Measurements from ENCODE around the gene FRMD4A.
"Not testable (repeated sequence)": the region's sequence is repeated elsewhere in the genome, so short reads cannot be mapped to it uniquely, and the experiment has no call there.

FRMD4A gene

GRCh38 chr10:13984647-13985155 lies 346.0 kb downstream of the FRMD4A start:
- DNase-seq (ENCODE audit: low spot score), result no peak

GRCh38 chr10:13983035-13983434 lies 347.7 kb downstream of the FRMD4A start:
- no peak for DNase-seq (ENCODE audit: low spot score)

DNA sequence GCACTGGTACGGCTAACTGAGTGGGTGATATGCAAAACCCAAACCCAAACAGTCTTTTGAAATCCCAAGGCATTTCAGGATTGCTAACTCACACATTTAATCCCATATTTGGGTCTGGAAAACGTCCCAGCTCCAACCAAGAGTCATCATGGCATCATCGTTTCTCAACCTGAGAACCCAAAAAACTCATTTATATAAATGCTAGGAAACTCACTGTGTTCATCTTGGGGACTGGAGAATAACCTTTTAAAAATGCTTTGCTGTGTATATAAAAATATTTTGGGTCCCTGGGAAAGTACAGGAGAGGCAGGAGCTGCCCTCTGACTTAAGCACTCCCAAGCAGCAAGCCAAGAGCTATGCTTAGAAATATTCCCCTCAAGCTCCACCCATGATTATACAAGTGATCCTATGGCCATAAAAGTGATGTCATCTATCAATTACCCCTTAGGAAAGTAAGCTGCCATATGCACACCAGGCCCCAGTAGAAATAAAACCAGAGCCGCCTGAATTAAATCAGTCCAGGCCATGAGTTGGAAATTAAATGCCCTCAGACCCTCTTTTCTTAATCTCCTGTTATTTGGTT lies 352.1 kb downstream of the FRMD4A start:
- no peak for DNase-seq (ENCODE audit: low spot score)

- no peak for DNase-seq (ENCODE audit: low spot score)
These were observed 352.7 kb downstream of the FRMD4A start for GRCh38 chr10:13977861-13978532.

- DNase-seq (ENCODE audit: low spot score), result no peak
These were observed 357.0 kb downstream of the FRMD4A start for GRCh38 chr10:13973742-13974141.

GRCh38 chr10:13972609-13973008 lies 358.1 kb downstream of the FRMD4A start:
- no peak for DNase-seq (ENCODE audit: low spot score)

- no peak for DNase-seq (ENCODE audit: low spot score)
These were observed 358.9 kb downstream of the FRMD4A start for GRCh38 chr10:13971601-13972475.

- no peak for DNase-seq (ENCODE audit: low spot score)
These were observed 359.8 kb downstream of the FRMD4A start for GRCh38 chr10:13970957-13971353.

DNA sequence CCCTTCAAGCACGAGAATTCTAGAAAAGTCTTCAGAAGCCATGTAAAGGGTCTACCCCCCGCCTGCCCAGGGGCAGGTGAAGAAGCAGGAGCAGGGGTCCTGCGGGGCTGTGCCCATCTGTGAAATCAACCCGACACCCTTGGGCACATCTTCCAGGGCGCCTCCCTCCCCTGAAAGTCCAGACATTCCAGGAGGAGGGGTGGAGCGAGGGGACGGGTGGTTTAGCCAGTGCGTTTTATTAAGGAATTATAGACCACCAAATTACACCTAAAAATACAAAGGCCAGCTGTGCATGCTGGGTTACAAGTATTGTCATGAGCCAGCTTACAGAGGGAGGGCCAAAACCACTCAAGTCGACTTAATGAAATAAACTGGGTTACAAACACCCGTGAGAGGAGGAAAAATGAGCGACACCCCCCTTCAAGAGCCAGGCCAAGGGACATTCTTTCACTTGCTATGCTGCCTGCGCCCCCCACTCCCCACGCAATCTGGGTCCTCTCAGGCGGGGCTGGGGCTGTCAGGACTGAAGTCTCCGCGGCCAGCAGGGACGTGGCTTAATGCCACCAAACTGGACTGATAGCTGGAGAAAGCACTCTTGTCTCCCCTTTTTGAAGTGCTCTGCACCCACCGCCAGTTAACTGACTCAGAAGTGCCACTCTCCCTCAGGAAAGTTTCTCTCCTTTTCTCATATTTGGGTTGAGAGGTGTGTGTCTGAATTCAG lies 360.3 kb downstream of the FRMD4A start:
- no peak for DNase-seq (ENCODE audit: low spot score)

GRCh38 chr10:13969792-13970140 lies 361.0 kb downstream of the FRMD4A start:
- no peak for DNase-seq (ENCODE audit: low spot score)

DNA sequence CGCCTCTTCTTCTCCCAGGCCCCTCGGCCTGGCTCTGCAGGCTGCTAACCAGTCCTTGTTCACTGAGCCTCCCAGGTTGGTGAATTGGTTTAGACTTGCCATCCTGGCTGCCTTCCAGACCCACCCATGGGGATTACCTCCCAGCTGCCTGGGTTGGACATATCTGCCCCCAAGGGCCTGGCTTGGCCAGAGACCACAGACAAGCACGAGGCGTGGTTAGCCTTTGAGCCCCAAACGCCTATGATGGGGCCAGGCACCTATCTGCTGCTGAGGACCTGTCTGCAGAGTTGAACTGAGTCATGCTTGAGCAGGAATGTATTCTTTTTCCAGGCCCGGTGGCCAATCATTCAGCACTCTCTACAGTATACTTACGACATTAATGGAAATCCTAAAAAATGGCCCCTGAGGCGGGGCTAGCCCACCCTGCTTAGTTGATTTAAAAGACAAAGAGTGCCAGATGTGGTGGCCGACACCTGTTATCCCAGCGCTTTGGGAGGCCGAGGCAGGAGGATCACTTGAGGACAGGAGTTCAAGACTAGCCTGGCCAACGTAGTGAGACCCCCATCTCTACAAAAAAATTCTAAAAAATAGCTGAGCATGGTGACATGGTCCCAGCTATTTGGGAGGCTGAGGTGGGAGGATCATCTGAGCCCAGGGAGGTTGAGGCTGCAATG lies 361.5 kb downstream of the FRMD4A start:
- DNase-seq (ENCODE audit: low spot score), result no peak

DNA sequence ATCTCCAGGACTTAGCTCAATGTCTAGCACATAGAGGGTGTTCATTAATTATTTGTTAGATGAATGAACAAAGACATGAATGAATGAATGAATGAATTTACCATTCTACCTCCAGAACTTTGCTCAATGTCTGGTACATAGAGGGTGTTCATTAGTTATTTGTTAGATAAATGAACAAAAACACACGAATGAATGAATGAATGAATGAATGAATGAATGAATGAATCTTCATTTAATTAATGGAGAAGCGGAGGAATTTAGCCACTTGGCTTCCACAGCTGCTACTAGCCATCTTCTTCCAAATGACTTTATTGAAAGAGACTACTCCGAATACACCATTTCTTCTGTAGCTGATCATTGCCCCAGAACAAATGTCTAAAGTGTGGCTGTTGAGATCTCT lies 368.9 kb downstream of the FRMD4A start:
- no peak for DNase-seq (ENCODE audit: low spot score)

- DNase-seq (ENCODE audit: low spot score), result no peak
These were observed 369.6 kb downstream of the FRMD4A start for GRCh38 chr10:13961097-13961496.

DNA sequence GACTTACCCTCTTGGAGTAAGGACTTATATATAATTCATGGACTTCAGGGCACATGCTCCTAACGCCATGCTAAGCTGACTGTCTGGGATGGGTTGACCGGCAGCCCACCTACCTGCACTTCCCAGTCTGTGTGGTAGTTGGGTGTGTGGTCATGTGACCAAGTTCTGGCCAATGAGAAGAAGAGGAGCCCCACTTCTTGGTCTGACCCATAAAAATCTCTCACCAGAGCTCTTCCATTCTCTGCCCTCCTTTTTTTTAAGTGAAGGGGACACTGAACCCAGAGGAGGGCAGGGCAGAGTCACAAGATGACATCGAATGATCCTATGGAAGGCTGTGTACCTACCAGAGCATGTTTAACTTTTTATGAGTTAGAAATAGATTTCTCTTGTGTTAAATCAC lies 370.1 kb downstream of the FRMD4A start:
- DNase-seq (ENCODE audit: low spot score), result no peak

- DNase-seq (ENCODE audit: low spot score), result no peak
These were observed 371.0 kb downstream of the FRMD4A start for GRCh38 chr10:13959443-13960359.

- no peak for DNase-seq (ENCODE audit: low spot score)
These were observed 372.9 kb downstream of the FRMD4A start for GRCh38 chr10:13957856-13958255.

DNA sequence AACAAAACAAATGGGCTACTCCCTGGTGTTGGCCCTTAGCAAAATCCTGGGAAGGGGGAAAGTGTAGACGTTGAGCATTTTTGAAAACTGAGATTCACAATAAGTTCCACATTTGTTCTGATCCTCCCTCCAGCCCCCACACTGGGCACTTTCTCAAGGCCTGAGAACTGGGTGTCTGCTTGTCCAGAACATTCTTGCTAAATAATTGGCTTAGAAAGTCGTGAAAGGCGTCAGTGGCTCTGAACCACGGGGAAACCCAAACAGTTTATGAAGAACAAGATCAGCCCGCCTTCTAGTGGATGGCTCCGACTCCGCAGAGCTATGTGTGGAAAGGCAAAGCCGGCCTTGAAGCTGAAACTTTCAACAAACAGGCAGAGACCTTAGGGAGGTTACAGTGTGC lies 373.9 kb downstream of the FRMD4A start:
- DNase-seq (ENCODE audit: low spot score), result no peak

- no peak for DNase-seq (ENCODE audit: low spot score)
These were observed 375.2 kb downstream of the FRMD4A start for GRCh38 chr10:13955409-13956068.

GRCh38 chr10:13954195-13954594 lies 376.5 kb downstream of the FRMD4A start:
- DNase-seq (ENCODE audit: low spot score), result not testable (repeated sequence)

- no peak for DNase-seq (ENCODE audit: low spot score)
These were observed 377.4 kb downstream of the FRMD4A start for GRCh38 chr10:13953371-13953770.

Data from HuH-7.5 (cell line).